NCI-H1048 (cell line): ENCODE data around the gene OVCH2.
A peak's percentile ranks its signal among the peaks of the same experiment; 100 is the strongest.
"Not testable (repeated sequence)": the region's sequence is repeated elsewhere in the genome, so short reads cannot be mapped to it uniquely, and the experiment has no call there.

Experiments
- DNase-seq: peaks from one replicate; lab custom pipeline; 2025; lab: John Stamatoyannopoulos, UW

The OVCH2 gene

GRCh38 chr11:7671347-7672215, 34.7 kb downstream of the OVCH2 start:
- DNase-seq, result no peak

- no peak for DNase-seq
Observed at GRCh38 chr11:7670641-7671040, 35.6 kb downstream of the OVCH2 start.

- no peak for DNase-seq
Observed at GRCh38 chr11:7668911-7669310, 37.4 kb downstream of the OVCH2 start.

GRCh38 chr11:7668464-7668863, 37.8 kb downstream of the OVCH2 start:
- DNase-seq, result no peak

GRCh38 chr11:7667460-7667859, 38.8 kb downstream of the OVCH2 start:
- no peak for DNase-seq

GRCh38 chr11:7666292-7666866, 39.9 kb downstream of the OVCH2 start:
- DNase-seq, result no peak

GRCh38 chr11:7665473-7666291, 40.6 kb downstream of the OVCH2 start:
- peak; percentile 13 for DNase-seq

- DNase-seq, result no peak
Observed at GRCh38 chr11:7664867-7665266, 41.4 kb downstream of the OVCH2 start.

- not testable (repeated sequence) for DNase-seq
Observed at GRCh38 chr11:7663531-7663930, 42.7 kb downstream of the OVCH2 start.

GRCh38 chr11:7657306-7658025, 48.8 kb downstream of the OVCH2 start:
- no peak for DNase-seq

- no peak for DNase-seq
Observed at GRCh38 chr11:7656704-7657103, 49.6 kb downstream of the OVCH2 start.

GRCh38 chr11:7655253-7656217, 50.7 kb downstream of the OVCH2 start:
- no peak for DNase-seq

GRCh38 chr11:7654195-7654705, 52.0 kb downstream of the OVCH2 start:
- DNase-seq, result no peak

GRCh38 chr11:7651700-7652099, 54.6 kb downstream of the OVCH2 start:
- DNase-seq, result no peak

GRCh38 chr11:7651140-7651551, 55.1 kb downstream of the OVCH2 start:
- no peak for DNase-seq

GRCh38 chr11:7648264-7648663, 58.0 kb downstream of the OVCH2 start:
- no peak for DNase-seq

GRCh38 chr11:7646866-7647265, 59.4 kb downstream of the OVCH2 start:
- DNase-seq, result no peak

- no peak for DNase-seq
Observed at GRCh38 chr11:7645206-7645605, 61.1 kb downstream of the OVCH2 start.

- no peak for DNase-seq
Observed at GRCh38 chr11:7643314-7643713, 63.0 kb downstream of the OVCH2 start.

GRCh38 chr11:7642747-7643146, 63.5 kb downstream of the OVCH2 start:
- DNase-seq, result no peak

- DNase-seq, result no peak
Observed at GRCh38 chr11:7640816-7641215, 65.5 kb downstream of the OVCH2 start.
